GM18873 (cell line): ENCODE data around the gene AMIGO3.
"Not testable (repeated sequence)": the region's sequence is repeated elsewhere in the genome, so short reads cannot be mapped to it uniquely, and the experiment has no call there.

Experiments
- ATAC-seq: cut with Tn5 transposase; IDR thresholded peaks from one replicate; pipeline ENCODE4 v1.9.1; 2021; ENCODE audit warnings: mild to moderate bottlenecking, moderate library complexity, moderate number of reproducible peaks; ENCODE audit not compliant: unreplicated experiment, low FRiP score

AMIGO3 gene

DNA sequence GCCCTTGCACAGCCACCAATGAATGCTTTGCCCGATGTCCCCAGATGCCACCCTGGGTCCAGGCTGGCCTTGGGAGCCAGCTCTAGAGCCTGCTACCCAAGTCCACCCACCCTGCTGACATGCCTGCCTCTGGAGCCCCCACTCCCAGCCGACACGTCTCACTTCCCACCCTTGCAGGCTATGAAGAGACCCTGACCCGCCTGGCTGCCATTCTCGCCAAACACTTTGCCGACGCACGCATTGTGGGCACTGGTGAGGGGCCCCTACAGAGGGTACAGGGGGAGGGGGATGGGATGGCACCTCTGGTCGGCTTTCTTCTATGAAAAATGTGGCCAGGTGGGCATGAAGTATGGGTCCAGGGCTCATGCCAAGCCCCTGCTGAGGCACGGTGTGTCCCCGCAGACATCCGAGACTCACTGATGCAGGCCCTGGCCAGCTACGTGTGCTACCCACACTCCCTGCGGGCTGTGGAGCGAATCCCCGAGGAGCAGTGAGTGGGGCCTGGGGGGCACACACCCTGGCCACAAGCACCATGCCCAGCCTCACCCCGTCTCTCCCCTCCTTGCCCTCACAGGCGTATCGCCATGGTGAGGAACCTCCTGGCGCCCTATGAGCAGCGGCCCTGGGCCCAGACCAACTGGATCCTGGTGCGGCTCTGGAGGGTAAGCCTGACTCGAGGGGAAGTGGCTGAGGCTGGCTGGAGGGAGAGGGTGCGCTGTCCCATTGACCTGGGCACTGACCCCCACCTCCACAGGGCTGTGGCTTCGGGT, 6.0 kb downstream of the AMIGO3 start:
- no peak for ATAC-seq

DNA sequence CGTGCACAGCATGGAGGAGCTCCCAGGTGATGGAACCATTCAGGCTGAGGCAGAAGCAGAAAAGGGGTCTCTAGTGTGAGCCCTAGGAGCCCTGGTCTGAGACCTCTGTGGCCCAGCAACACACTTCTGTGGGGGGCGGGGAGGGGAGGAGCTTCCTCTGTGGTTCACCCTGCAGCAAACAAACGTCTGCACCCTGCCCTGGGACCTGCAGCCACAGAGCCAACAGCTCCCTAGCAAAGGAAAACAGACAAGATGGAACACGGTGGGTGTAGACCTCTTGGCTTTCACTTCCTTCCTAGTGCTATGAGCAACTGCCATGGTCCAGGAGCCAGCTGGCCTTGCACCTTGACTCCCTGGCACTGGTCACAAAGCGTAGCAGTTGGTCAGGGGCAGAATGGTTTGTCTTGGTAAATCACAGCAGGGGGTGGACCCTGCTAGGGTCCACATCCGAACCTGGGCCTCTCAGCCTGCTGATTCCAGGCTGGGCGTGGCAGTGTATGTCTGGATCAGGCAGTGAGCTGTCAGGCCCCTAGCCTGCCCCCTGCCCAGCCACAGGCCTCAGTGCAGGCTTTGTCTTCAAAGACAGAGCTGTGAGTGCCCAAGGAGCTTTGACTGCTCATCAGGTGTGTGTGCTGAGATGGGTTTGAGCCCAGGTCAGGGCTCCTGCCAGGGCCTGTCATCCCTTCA, 6.7 kb downstream of the AMIGO3 start:
- ATAC-seq: no peak

DNA sequence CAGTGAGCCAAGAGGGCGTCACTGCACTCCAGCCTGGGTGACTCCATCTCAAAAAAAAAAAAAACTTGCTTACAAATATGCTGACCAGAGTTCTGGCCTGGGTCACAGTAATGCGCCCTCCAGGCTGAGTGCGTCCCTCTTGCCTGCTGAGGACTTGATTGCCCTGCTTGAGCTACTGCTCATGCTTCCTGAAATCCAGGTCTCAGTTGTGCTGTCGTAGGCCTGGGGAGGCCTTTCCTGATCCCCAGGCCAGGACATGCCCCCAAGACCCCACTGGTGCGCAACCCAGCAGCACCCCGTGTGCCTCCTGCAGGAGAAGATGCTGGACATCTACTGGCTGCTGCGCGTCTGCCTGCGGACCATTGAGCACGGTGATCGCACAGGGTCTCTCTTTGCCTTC, 7.3 kb downstream of the AMIGO3 start:
- ATAC-seq: no peak

DNA sequence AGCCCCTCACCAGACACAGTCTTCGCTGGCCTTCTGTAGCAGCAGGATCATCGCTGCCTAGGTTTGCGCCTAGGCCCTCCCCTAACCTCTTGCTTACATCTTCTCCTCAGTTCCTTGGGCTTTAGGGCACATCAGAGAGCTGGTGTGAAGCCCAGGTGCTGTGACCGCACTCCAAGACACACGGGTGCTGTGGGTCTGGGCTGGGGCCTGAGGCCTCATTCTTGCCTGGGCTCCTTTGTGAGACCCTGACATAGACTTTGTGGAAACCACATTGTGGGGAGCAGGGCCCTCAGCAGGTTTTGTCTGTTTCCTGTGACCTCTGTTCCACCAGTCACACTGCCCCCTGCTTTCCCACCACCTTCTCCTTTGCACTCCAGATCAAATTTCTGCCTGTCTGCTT, 8.0 kb downstream of the AMIGO3 start:
- no peak for ATAC-seq

DNA sequence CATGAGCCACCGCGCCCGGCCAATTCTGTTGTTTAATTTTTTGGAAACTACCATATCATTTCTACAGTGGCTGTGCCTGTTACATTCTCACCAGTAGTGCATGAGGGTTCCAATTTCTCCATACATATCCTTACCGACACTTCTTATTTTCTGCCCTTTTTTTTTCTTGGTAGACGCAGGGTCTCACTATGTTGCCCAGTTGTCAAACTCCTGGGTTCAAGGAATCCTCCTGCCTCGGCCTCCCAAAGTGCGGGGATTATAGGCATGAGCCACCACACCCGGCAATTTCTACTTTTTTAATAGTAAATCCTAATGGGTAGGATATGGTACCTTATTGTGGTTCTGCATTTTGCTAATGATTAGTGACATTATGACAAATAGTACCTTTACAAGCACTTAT, 9.6 kb downstream of the AMIGO3 start:
- ATAC-seq: no peak

DNA sequence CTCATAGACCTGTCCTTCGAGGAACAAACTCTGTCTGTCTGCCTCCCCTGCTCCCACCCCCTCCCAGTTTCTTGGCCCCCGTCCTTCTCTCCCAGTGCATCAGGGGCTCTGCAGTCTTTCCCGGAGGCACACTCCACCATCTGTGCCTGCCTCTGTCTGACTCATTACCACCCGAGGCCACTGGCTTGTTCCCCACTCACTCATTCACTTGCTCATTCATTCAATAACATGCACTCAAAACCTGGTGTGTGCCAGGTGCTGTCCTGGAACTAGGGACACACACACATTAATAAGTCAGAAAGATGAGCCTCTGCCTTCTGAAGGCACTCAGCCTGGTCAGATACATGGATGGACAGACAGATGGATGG, 12.4 kb downstream of the AMIGO3 start:
- no peak for ATAC-seq

DNA sequence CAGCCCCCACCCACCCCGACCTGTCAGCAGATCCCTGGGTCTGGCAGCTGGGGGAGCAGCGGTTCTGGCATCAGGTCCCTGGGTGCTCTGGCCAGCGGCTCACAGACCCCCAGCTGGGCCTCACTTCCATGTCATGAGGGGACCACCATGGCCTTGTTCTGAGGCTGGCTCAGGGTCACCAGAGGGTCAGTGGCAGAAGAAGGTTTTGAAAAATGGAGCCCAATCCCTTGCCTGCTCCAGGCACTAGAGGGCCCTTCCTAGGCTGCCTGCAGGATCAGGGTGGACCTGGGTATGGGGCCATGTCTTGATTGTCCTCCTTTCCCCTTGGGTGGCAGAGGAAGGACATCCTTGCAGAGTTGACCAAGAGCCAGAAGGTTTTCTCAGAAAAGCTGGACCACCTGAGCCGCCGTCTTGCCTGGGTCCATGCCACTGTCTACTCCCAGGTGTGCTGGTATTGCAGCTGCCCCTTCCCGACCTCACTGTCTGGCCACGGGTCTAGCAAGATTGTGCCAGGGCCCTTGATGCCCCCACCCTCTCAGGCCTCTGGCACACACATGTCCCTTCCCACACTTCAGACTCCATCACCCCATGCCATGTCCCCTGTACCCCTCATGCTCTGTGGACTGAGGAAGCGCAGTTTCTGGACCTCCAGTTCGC, 12.9 kb downstream of the AMIGO3 start:
- ATAC-seq: no peak

DNA sequence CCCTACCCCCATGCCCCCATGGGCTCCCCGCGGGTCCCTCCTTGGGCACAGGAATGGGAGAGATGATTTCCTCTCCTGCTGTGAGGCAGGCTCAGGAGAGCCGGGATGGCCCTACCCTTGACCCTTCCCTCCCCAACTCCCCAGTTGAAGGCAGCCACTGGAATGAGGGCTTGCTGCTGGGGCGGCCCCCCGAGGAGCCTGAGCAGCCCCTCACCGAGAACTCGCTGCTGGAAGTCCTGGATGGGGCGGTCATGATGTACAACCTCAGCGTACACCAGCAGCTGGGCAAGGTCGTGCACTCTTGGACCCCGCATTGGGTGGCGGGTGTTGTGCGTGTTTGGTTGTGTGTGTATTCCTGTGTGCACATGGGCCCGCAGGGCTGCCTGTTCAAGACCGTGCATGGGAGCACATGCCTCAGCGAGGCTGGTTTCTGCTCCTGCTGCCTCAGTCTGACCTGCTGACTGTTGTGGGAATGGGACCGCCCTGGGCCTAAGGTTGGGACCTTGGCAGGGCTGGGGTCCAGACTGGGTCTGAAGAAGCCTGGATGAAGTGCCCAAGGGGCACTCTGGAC, 14.0 kb downstream of the AMIGO3 start:
- no peak for ATAC-seq

DNA sequence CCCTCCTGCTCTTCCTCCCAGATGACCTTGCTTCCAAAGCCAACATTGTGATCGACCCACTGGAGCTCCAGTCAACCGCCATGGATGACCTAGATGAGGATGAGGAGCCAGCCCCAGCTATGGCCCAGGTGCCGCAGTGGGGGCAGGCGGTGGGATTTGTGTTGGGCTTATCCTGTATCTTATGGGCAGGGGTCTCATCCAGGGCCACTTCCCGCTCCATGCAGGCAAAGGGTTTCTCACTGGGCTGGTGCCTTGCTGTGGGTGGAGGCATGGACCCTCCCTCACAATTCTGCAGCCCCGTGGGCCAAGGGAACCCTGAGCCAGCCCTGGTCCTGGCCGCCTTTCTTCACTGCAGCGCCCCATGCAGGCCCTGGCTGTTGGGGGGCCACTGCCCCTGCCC, 14.9 kb downstream of the AMIGO3 start:
- no peak for ATAC-seq

DNA sequence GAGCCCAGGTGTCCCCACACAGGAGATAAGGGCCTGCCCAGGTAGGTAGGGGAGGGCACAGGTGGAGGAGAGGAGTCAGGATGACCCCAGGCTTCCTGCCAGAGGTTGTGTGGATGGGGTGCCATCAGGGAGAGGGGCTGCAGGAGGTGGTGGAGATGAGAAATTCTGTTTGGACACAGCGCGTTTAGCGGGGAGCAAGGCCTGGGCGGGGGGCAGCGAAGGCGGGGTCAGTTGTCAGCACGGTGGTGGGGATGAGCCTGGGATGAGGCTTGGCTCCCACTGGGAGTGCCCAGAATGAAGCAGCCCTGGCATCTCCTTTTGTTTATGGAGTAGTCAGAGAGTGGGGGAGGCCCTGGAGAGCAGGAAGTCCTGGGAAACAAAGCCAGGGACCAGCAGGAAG, 15.5 kb downstream of the AMIGO3 start:
- ATAC-seq: no peak

DNA sequence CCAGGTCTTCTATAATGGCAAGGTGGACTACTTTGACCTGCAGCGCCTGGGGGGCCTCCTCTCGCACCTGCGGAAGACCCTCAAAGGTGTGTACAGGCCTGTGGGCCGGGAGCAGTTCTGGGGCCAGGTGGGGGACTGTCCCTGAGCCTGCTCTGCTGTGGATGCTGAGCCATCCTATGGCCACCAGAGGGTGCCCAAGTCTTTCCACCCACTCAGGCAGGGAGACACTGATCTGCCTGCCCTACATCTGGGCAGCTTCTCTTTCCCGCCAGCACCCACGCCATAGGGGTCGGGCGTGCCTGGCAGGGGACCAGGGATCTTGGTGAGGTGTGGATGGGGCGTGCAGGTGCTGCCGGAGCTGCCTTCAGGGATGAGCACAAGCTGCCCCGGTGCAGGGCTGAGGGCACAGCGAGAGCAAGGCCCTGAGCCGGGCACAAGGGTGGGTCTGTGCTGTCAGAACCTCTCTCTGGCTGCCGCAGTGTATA, 16.0 kb downstream of the AMIGO3 start:
- no peak for ATAC-seq

DNA sequence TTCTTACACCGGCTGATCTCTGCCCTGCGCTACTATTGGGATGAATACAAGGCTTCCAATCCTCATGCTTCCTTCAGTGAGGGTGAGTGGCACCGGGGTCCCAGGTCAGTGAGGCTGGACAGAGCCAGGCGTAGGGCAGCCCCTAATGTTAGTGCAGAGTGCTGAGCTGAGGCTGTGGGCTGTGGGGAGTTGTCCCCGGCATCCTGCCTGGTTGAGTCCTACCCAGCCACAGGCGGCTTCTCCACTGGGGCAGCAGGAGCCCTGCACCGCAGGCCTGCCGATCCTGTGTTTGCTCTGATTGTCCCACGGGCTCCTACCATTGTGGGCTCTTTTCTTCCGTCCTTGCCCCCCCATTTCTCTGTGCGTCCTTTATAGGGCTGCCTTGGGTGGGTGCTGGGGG, 16.8 kb downstream of the AMIGO3 start:
- ATAC-seq: no peak

DNA sequence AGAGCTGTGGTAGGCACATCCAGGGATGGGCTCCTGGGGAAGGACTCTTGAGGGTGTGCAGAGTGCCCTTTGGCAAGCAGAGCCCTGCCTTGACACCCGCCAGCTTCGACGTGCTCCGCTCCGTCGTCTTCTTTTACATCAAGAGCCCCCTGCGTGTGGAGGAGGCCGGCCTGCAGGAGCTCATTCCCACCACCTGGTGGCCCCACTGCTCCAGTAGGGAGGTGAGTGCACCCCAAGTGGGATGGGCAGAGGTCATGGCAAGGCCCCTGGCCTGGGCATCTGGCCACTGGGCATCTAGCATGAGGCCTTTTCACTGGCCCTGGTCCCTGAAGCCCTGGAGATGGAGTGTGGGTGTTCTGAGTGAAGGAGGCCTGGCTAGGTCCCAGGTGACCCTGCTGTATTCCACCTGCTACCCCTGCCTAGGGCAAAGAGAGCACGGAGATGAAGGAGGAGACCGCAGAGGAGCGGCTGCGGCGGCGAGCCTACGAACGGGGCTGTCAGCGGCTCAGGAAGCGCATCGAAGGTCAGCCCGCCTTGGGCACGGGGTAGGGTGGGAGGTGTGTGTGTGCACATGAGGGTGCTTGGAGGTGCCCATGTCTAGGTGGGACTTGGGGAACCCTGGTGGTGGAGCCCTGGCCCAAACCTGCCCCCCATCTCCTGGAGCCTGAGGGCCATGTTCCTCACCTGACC, 18.0 kb downstream of the AMIGO3 start:
- no peak for ATAC-seq

DNA sequence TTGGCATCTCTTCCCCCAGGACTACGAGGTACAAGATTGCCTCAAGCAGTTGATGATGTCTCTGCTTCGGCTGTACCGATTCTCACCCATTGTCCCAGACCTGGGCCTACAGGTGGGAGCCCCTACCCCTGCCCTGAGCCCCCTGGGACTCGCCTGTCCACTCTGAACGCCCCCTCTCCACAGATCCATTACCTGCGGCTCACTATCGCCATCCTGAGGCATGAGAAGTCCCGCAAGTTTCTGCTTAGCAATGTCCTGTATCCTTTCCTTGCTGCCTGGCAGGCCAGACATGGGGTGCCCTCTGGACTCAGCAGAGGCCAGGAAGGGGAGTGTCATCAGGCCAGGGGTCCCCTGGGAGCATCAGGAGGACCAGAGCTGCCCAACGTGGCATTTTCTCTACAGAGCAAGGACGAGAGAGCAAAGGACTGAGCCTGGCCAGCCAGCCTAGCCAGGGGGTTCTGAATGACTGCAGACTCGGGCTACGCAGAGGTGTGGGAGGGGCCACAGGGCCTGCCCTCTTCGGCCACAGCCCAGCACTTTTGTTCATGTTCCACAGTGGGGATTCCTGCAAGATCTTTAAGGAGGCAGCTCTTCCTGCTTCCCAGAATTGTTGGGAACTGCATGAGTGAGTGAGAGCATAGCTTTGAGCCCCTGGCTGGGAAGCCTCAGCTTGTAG, 18.9 kb downstream of the AMIGO3 start:
- no peak for ATAC-seq

DNA sequence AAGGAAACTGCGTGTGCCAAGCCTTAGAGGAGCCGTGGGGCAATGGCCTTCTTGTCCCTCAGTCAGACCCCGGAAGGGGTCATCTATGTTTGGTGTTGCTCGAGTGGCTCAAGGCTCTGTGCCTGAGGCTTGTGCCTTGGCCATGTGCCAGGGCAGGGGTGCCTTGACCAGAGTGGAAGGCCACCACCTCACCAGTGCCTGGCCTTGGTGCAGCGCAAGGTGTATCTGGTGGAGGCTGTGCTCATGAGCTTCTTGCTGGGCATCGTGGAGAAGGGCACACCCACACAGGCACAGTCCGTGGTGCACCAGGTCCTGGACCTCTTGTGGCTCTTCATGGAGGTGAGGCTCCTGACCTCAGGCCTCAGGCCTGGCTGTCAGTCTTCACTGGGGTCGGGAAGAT, 19.5 kb downstream of the AMIGO3 start:
- no peak for ATAC-seq

DNA sequence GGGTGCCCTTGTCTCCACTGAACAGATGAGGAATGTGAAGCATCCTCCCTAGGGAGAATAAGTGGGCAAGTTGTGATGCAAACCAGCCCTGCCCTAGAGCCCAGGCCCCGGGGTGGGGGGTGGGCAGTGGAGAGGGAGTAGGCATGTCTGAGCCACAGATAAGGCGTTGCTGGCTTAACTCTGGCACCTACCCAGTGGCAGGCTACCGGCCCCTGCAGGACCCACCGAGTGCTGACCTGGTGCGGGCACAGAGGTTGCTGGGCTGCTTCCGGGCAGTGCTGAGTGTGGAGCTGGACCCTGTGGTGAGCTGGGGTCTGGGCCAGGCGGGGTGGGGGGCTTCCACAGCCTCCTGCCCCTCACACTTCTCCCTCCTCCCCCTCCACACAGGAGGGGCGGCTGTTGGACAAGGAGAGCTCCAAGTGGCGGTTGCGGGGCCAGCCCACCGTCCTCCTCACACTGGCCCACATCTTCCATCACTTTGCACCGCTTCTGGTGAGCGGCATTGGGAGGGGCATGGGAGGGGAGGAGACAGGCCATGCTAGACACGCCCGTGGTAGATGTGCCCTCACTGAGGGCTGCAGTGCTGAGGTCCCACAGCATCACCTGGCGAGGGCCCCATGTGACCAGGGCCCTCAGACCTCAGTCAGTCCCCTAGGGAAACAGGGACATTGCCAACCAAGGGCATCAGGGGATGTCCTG, 20.1 kb downstream of the AMIGO3 start:
- no peak for ATAC-seq

DNA sequence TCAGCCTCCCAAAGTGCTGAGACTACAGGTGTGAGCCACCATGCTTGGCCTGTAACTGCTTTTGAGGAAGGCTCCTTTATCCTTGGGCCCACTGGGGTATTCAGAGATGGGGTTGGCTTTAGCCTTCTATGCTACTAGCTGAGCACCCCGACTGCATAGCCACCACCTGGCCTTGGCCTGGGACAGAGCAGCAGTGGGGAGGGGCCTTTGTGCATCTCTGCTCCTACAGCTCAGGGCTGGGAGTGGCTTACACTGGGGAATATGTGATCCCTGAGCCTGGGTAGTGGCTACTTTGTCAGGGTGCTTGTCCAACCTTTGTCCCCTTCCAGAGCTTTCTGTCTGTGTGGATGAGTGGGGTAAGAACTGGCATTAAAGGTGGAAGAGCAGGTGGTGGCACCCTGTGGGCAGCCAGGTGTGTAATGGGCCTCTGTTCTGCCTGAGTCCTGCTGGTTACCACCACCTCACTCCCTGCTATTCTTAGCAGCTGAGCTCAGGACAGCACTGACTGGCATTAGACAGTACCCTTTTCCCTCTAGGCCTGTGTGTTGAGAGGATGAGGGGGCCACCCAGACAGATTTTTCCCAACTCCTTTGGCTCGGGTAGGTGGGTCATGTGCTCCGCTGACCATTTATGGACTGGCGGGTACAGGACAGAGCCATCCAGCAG, 24.0 kb downstream of the AMIGO3 start:
- not testable (repeated sequence) for ATAC-seq

DNA sequence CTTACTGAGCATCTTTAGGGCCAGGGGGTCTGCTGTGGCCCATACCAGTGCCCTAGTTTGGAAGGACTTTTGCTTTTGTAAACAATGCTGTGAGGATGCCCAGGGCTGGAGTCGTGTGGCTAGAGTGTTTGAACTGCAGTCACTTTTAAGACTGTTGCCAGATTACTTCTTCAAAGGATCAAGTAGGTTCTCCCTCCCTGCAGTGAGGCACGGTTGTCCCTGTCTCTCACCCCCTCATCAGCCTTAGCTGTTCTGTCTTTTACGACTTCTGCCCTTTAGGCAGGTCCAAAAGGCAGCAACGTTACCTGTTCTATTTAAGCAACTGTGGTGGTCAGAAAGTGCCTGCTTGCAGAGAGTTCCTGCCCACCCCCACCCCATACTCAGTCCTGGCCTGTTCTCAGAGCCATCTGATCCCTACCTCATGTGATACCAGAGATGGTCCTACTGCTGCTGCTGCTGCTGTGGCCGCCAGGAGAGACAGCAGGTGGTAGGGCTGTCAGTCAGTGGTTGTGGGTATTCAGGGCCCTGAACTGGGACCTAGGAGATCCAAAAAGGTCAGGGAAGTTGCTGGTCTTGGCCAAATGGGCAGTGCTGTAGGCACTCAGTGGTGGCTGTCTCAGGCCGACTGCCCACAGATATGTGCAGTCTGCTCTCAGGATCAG, 24.9 kb downstream of the AMIGO3 start:
- not testable (repeated sequence) for ATAC-seq
